PFSK-1 (cell line): Measurements from ENCODE around the gene PRKCQ.

Experiments used
- FOXP2 ChIP-seq: optimal IDR thresholded peaks from 2 replicates; pipeline ENCODE3; 2011; ENCODE audit warnings: borderline replicate concordance, control low read depth, inconsistent platforms; ENCODE audit not compliant: insufficient read depth; ENCODE audit errors: extremely low read length, extremely low read depth
- POLR2AphosphoS5 ChIP-seq: IDR thresholded peaks from 2 replicates; pipeline ENCODE4 v1.6.1; 2012; ENCODE audit warnings: low read depth, mild to moderate bottlenecking, control low read depth, low read length, moderate library complexity
- REST ChIP-seq, 2 experiments: IDR thresholded peaks; 2 replicates each; pipeline versions ENCODE4 v1.6.1 to v1.8.0; 2011 to 2012; ENCODE audit warnings: low read depth in 2 of 2, low read length in 2 of 2, control low read depth in 1 of 2, inconsistent platforms in 1 of 2, mild to moderate bottlenecking in 1 of 2, moderate library complexity in 1 of 2; ENCODE audit not compliant: insufficient read depth in 1 of 2
- SIN3A ChIP-seq: IDR thresholded peaks from 2 replicates; pipeline ENCODE4 v1.6.1; 2012; ENCODE audit warnings: mild to moderate bottlenecking, low read length, moderate library complexity, borderline replicate concordance; ENCODE audit not compliant: insufficient read depth
- TAF1 ChIP-seq: IDR thresholded peaks from 2 replicates; pipeline ENCODE4 v1.6.1; 2012; ENCODE audit warnings: low read length, control low read depth, borderline replicate concordance; ENCODE audit not compliant: insufficient read depth

The PRKCQ gene

GRCh38 chr10:6460861-6461409 lies 119.1 kb downstream of the PRKCQ start:
- no peak for TF ChIP-seq TAF1
- TF ChIP-seq POLR2AphosphoS5, result no peak

GRCh38 chr10:6458814-6459213 lies 121.3 kb downstream of the PRKCQ start:
- TF ChIP-seq POLR2AphosphoS5 (no peak), FOXP2 (no peak), TAF1 (no peak), SIN3A (no peak), REST (IDR thresholded peaks at IDR 0.05; ENCODE audit: insufficient read depth in 1 of 2, low read depth in 2 of 2, low read length in 2 of 2) (no peak)

GRCh38 chr10:6457376-6457775 lies 122.7 kb downstream of the PRKCQ start:
- TF ChIP-seq SIN3A (no peak), FOXP2 (no peak), TAF1 (no peak), POLR2AphosphoS5 (no peak)

GRCh38 chr10:6456067-6456466 lies 124.0 kb downstream of the PRKCQ start:
- no peak for TF ChIP-seq POLR2AphosphoS5
- no peak for TF ChIP-seq TAF1
- TF ChIP-seq SIN3A, result no peak
- no peak for TF ChIP-seq FOXP2
- TF ChIP-seq REST (IDR thresholded peaks at IDR 0.05; ENCODE audit: insufficient read depth in 1 of 2, low read depth in 2 of 2, low read length in 2 of 2), result no peak

- no peak for TF ChIP-seq SIN3A
- no peak for TF ChIP-seq TAF1
- TF ChIP-seq POLR2AphosphoS5, result no peak
- TF ChIP-seq REST (IDR thresholded peaks at IDR 0.05; ENCODE audit: insufficient read depth in 1 of 2, low read depth in 2 of 2, low read length in 2 of 2), result no peak
- TF ChIP-seq FOXP2, result no peak
These were observed 124.5 kb downstream of the PRKCQ start for GRCh38 chr10:6455592-6455991.

- TF ChIP-seq POLR2AphosphoS5 (no peak), REST (IDR thresholded peaks at IDR 0.05; ENCODE audit: insufficient read depth in 1 of 2, low read depth in 2 of 2, low read length in 2 of 2) (no peak), FOXP2 (no peak), SIN3A (no peak), TAF1 (no peak)
These were observed 133.4 kb downstream of the PRKCQ start for GRCh38 chr10:6446711-6447110.
